ENCODE results near the gene PARD6A. TPM values are rescaled to one million over a fixed set of nuclear protein-coding genes. Genes with fewer than 3 reads are reported as not detected.

The PARD6A gene
- total RNA-seq, 1 donor from 2014 or later = 3.4 TPM

DNA sequence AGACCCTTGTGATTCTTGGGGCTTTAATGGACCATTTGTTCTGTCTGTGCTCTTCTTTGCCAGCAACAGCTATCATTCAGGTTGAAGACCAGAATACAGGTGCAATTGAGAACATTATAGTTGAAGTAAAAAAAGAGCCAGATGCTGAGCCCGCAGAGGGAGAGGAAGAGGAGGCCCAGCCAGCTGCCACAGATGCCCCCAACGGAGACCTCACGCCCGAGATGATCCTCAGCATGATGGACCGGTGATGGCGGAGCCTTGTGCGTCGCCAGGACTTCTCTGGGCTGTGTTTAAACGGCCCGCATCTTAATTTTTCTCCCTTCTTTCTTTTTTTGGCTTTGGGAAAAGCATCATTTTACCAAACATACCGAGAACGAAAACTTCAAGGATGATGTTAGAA lies 23.1 kb upstream of the PARD6A start:
- no peaks in the 10 kb centered on the region for H3K9me3 ChIP-seq (replicated peaks)
- intact Hi-C loops (cut with micrococcal nuclease) = loop anchor here (10.0 kb wide), 1 partner anchor 63 kb away; no protein-coding TSS in a partner anchor
- H3K27me3 ChIP-seq (ENCODE audit: low read depth) = no peaks in the 10 kb centered on the region
- no peak overlapping the region for H3K27ac ChIP-seq (replicated peaks)
- TF ChIP-seq, protein P1, sequence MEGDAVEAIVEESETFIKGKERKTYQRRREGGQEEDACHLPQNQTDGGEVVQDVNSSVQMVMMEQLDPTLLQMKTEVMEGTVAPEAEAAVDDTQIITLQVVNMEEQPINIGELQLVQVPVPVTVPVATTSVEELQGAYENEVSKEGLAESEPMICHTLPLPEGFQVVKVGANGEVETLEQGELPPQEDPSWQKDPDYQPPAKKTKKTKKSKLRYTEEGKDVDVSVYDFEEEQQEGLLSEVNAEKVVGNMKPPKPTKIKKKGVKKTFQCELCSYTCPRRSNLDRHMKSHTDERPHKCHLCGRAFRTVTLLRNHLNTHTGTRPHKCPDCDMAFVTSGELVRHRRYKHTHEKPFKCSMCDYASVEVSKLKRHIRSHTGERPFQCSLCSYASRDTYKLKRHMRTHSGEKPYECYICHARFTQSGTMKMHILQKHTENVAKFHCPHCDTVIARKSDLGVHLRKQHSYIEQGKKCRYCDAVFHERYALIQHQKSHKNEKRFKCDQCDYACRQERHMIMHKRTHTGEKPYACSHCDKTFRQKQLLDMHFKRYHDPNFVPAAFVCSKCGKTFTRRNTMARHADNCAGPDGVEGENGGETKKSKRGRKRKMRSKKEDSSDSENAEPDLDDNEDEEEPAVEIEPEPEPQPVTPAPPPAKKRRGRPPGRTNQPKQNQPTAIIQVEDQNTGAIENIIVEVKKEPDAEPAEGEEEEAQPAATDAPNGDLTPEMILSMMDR (IDR thresholded peaks at IDR 0.05; ENCODE audit: borderline replicate concordance) = no peak
- H3K36me3 ChIP-seq = peaks cover 58% of the 10 kb centered on the region
- DNase-seq = no peak
- H3K4me3 ChIP-seq = no peak overlapping the region
- peaks cover 24% of the 10 kb centered on the region for H3K4me1 ChIP-seq

DNA sequence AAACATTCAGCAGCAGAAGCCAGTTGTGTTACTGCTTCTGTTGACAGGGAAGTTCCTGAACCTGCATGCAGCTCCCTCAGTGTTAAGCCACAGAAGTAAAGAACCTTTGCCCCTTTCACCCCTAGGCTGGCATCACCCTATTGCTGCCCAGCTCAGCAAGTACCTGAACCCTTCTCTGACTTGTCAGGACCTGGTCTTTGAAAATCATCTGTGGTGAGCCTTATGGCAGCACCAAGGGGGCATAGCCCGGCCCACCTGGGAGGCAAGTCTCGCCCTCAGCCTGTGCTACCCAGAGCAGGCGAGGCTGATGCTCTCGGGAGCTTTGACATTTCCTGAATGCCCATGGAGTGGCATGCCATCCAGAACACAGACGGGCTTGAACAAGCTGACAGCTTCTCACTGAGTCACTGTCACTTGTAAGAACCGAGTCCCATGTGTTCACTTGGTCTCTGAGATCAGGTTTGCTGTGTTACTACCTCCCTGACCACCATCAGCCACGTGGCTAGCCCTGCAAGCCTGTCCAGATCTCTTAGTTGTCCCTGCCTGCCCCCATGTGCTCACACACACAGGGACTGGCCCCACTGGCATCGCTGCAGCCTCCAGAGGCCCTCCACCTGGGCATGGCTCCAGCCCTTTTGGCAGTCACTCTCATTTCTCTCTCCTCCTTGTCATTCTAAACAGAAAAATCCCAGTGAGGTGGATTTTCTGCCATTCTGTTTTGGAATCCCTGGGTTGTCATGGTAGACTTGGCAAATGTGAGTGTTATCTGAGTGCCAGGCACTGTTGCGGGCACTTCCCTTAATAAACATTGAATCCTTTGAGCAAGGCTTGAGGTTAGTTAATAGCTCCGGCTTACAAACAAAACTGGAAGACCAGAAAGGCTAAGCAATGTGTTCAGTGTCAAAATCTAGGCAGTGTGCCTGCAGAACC lies 18.7 kb upstream of the PARD6A start:
- TF ChIP-seq, protein P1 (IDR thresholded peaks at IDR 0.05; ENCODE audit: borderline replicate concordance) = no peak
- Histone ChIP-seq H3K4me3 (no peak overlapping the region), H3K36me3 (peaks cover 26% of the 10 kb centered on the region), H3K27me3 (ENCODE audit: low read depth) (peaks cover 30% of the 10 kb centered on the region), H3K27ac (replicated peaks) (peak overlapping the region; percentile 71), H3K9me3 (replicated peaks) (no peaks in the 10 kb centered on the region), H3K4me1 (peaks cover 35% of the 10 kb centered on the region)
- intact Hi-C loops (cut with micrococcal nuclease) = no loop called here
- peak; percentile 80 for DNase-seq

DNA sequence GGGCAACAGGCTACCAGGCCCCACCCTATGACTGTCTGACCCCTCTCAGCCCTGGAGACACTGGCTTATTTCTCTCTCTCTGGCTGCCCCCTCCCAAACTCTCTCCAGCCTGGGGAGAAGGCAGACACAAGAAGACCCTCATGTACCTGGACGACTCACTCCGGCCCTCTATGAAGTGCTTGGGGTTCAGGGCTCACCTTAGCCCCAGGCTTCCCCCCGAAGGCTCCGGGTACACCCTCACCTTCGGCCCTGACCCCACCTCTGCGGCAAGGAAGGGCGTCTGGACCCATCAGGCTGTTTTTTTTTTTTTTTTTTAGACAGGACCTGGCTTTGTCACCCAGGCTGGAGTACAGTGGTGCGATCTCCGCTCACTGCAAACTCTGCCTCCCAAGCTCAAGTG lies 16.7 kb upstream of the PARD6A start:
- intact Hi-C loops (cut with micrococcal nuclease) = no loop called here

DNA sequence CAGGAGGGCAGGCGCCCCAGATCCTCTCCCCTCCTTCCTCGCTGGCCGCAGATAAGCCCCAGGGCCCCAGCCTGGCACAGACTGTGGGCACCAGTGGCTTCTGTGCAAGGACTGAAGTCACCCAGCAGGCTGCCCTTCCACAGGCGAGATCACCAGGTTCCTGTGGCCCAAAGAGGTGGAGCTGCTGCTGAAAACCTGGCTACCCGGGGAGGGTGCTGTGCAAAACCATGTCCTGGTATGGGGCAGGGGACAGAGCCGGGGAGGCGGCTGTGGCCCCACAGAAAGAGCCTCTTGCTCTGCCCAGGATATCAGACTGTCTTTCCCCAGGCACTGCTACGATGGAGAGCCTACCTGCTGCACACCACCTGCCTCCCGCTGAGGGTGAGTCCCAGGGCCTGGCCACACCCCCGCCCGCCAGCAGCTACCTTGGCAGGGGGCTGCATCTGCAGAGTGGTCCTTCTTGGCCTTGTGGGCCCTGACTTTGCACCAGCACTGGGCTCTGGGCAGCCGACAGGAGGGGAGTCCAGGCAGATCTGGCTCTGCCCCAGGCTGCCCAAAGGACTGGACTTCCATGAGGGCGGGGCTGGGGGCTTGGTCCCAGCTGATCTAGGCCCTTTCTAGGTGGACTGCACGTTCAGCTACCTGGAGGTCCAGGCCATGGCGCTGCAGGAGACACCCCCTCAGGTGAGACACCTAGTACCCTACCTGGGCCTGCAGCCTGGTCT lies 15.2 kb upstream of the PARD6A start:
- Histone ChIP-seq H3K4me1 (peaks cover 44% of the 10 kb centered on the region), H3K27me3 (ENCODE audit: low read depth) (peaks cover 66% of the 10 kb centered on the region), H3K36me3 (no peaks in the 10 kb centered on the region), H3K9me3 (replicated peaks) (no peaks in the 10 kb centered on the region), H3K4me3 (peak overlapping the region; percentile 60), H3K27ac (replicated peaks) (no peak overlapping the region)
- no peak for DNase-seq
- TF ChIP-seq, protein P1 (IDR thresholded peaks at IDR 0.05; ENCODE audit: borderline replicate concordance) = no peak
- intact Hi-C loops (cut with micrococcal nuclease) = no loop called here

More for the DNA sequence above, 16.7 kb upstream of the PARD6A start:
- Histone ChIP-seq H3K4me1 (peaks cover 45% of the 10 kb centered on the region), H3K36me3 (peaks cover 6% of the 10 kb centered on the region), H3K27me3 (ENCODE audit: low read depth) (peaks cover 50% of the 10 kb centered on the region), H3K4me3 (no peak overlapping the region), H3K9me3 (replicated peaks) (no peaks in the 10 kb centered on the region), H3K27ac (replicated peaks) (no peak overlapping the region)
- no peak for DNase-seq
- TF ChIP-seq, protein P1 (IDR thresholded peaks at IDR 0.05; ENCODE audit: borderline replicate concordance) = no peak

DNA sequence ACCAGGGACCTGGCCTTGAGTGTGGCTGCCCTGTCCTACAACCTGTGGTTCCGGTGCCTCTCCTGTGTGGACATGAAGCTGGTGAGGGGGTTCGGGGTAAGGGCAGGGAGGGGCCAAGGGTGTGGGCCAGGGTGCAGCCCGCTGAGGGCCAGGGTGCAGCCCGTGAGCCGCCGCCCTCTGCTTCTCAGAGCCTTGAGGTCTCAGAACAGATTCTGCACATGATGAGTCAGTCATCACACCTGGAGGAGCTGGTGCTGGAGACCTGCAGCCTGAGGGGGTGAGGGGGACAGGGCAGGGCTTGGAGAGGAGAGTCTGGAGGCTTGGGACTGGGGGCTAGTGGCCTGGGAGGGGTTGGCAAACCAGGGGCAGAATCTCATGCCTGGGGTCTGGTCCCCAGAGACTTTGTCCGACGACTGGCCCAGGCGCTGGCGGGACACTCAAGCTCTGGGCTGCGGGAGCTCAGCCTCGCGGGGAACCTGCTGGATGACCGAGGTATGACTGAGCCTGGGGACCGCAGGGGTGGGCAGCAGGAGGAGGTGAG lies 13.6 kb upstream of the PARD6A start:
- H3K36me3 ChIP-seq = no peaks in the 10 kb centered on the region
- no peak overlapping the region for H3K27ac ChIP-seq (replicated peaks)
- intact Hi-C loops (cut with micrococcal nuclease) = no loop called here
- H3K4me1 ChIP-seq = peaks cover 37% of the 10 kb centered on the region
- peaks cover 82% of the 10 kb centered on the region for H3K27me3 ChIP-seq (ENCODE audit: low read depth)
- H3K4me3 ChIP-seq = no peak overlapping the region
- H3K9me3 ChIP-seq (replicated peaks) = no peaks in the 10 kb centered on the region
- no peak for DNase-seq
- TF ChIP-seq, protein P1 (IDR thresholded peaks at IDR 0.05; ENCODE audit: borderline replicate concordance) = no peak
